HG03439 (cell line): ENCODE results near the gene SLC5A9.

Experiments used
- ATAC-seq: cut with Tn5 transposase; IDR thresholded peaks from one replicate; pipeline ENCODE4 v1.9.1; 2021; ENCODE audit warnings: mild to moderate bottlenecking, moderate library complexity; ENCODE audit not compliant: unreplicated experiment

The SLC5A9 gene

DNA sequence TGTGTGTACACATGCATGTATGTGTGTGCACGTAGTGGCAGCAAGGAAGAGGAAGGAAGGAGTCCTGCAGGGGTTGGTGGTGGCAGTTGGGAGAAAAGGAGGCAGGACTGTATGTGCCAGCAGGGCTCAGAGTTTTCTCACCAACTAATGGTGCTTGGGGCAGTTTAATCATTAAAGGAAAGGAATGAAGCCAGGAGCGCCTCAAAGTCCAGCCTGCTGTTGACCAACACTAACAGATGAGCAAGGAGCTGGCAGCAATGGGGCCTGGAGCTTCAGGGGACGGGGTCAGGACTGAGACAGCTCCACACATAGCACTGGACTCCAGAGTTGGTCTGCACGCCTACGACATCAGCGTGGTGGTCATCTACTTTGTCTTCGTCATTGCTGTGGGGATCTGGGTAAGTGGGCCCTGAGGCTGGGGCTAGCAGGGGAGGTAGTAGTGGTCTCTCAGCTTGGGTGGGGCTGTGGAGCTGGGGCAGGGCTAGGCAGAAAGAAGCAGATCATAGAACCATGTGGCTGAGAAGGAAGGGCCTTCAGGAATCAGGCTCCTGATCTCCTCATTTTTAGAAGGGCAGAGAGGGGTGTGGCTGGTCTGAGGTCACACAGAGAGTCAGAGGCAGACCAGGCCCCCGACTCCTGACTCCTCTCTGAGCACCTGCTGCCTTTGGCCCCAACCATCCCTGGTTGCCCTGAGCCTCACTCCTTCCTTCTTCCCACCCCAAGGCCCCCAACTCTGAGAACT lies at the start of gene SLC5A9:
Gene SLC5A9, plus strand, starts transcription at position 216 of the 742 bp plus-strand sequence. Its CDS starts 21 bp downstream, at position 237.
- no peak for ATAC-seq

DNA sequence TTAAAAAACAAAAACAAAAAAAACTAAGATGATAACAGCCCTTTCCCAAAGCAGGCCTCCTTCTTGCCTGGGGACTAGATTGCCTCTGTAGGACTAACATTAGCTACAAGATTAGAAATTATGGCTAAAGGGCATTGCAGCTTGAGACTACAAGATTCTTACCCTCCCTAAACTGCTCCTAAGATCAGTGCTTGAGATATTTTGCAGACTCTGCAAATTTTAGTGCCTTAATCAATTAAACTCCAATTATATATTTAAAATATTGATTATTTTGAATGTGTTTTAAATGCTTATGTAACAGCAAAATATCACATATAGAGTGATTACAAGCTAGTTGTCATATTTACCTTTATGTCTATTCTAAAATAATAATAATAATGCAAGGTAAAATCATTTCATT lies 47.4 kb upstream of the SLC5A9 start:
- ATAC-seq: no peak

DNA sequence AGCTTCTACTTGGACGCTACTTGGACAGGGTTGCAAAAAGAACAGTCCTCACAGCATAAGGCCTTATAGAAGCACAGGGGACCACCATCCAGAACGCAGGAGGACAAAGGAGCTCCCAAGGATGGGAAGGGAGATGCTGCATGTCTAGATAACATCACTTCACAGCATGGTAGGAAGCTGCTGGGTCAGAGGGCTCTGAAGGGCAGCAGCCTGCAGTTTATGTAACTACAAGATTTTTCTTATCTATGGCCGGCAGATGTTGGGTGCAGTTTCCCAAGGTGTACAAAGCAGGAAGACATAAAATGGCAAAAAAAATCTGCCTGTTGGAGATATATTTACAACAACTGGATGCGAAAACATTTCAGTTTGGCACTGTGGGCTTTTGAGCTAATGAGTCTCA lies 45.3 kb upstream of the SLC5A9 start:
- no peak for ATAC-seq

DNA sequence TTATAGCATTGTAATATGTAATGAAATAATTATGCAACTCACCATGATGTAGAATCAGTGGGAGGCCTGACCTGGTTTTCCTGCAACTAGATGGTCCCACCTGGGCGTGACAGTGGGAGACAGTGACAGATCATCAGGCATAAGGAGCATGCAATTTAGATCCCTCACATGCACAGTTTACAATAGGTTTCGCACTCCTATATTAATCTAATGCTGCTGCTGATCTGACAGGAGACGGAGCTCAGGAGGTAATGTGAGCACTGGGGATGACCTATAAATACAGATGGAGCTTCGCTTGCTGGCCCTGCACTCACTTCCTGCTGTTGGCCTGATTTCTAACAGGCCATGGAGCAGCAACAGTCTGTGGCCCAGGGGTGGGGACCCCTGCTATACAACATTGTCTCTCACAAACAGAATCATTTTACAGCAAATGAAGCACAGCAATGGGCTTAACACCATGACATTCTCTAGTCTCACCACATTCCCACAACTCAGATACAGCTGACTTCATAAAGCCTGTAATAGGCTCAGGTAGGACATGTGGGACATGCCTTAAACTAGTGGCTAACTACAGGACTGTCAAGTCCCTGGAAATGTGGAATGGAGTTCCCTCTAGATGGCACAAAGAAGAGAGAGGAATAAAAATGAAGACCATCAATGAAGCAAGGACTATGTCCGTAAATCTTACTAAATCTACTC lies 40.7 kb upstream of the SLC5A9 start:
- ATAC-seq: no peak

DNA sequence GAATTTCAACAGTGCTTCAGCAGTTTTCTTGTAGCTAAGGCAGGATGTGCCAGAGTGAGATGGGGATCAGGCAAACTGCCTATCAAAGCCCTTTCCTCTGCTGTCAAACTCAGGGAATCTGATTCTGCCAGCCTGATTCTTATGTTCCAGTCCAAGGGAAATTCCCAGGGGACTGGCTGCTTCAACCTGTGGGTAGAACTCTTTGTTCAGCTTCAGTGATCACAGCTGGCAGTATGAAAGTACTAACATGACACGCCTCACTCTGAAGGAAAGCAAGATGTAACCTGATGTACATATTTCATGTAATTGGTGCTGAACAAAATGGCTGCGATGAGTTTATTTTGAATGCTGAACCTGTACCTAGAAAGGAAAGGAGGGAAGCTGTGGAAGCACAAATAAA lies 40.1 kb upstream of the SLC5A9 start:
- no peak for ATAC-seq

DNA sequence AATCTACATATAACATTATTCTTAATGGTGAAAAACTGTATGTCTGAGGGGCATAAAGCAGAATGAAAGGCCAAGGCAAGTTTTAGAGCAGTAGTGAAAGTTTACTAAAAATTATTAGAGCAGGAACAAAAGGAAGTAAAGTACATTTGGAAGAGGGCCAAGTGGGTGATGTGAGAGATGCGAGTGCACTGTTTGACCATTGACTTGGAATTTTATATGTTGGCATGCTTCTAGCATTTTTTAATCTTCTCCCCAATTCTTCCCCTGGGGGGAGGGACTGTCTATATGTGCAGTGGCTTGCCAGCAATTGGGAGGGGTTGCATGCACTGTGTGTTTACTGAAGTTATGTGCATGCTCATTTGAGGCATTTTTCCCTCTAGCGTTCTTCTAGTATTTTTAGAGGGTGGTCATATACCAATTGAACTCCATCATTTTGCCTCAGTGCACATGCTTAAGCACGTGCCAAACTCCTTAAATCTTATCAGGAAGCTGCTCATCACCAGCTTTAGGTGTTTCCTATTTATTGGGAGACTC lies 36.1 kb upstream of the SLC5A9 start:
- ATAC-seq: no peak

DNA sequence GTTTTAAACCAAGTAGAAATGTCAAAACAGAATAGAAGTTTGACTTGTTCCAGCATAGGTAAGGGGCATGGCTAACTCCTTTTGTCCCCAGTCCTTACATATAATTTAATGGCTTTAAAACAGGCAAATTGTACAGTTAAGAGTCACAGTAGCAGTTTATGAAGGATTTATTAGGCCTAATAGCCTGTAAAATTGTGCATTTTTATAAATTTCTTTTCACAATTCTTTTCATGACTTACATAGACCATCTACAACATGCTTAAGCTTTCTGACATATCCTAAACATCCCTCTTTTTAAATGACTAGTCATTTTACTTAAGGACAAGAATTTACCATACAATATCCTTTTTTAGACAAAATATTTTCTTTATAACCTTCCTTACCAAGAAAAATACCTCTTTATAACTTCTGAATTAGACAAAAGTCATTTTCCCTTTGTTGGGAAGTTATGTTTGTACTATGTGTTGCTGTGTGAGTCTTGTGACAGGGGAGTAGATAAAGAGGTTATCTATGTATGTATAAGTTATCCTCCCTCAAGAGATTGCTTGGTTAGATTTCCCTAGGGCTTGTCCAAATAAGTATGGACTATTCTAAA lies 34.5 kb upstream of the SLC5A9 start:
- ATAC-seq: no peak

DNA sequence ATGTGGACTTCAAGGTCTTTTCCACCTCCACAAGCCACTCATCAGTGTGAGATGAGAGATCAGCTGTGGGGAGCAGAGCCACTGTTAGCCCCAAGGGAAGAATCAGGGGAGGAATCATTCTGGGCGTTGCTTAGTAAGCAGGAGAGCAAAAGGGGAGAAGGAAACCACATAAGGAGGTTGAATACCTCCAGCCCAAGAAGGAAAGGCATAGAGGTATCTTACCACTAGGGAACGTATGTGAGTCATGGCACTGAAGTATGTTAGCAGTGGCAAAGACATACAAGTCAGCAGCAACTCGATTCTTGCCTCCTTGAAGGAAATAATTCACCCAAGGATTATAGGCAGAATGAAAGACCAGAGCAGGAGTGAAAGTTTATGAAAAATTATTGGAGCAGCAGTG lies 31.6 kb upstream of the SLC5A9 start:
- no peak for ATAC-seq

DNA sequence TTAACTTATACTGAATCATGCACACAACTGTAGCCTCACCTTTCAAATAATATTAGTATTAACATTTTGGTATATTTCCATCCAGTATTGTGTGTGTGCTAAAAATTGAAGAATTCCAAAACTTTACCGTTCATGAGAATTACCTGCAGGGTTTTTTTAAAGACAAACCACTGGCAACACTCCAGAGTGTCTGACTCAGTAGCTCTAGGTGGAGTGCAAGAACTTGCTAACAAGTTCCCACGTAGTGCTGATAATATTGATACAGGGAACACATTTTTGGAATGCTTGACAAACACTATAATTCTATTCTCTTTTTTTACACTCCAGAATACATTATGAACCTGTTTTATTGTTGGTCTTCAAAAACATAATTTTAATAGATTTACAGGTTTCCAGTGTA lies 27.7 kb upstream of the SLC5A9 start:
- ATAC-seq: no peak

DNA sequence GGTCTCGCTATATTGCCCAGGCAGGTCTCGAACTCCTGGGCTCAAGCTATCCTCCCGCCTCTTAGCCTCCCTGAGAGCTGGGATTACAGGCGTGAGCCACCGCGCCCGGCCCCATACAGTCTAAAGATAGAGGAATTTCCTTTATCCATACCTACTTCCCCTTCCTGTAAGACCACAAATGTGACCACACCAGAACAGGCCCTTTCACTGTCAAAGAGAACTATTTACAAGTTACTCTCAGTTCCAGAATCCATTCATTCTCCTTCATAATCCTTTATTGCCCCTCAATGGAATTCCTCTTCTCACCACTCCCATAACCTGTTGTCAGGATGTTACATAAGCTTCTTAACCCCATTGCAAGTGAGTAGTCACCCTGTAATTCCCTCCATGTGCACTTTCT lies 26.3 kb upstream of the SLC5A9 start:
- ATAC-seq: no peak

DNA sequence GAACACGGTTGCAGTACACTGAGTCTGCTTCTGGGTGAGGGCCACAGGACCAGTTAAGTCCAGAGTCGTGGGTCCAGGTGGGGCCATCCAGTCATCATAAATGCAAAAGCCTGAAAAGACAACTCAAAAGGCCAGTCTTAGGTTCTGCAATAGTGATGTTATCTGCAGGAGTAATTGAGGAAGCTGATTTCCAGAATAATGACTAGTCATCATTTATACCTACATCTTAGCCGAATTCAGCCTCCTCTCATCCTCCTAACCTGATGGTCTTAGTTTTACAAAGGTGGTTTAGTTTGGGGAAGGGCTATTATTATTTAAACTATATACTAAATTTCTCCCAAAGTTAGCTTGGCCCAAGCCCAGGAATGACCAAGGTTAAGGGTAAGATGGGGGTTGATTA lies 23.5 kb upstream of the SLC5A9 start:
- ATAC-seq: no peak

DNA sequence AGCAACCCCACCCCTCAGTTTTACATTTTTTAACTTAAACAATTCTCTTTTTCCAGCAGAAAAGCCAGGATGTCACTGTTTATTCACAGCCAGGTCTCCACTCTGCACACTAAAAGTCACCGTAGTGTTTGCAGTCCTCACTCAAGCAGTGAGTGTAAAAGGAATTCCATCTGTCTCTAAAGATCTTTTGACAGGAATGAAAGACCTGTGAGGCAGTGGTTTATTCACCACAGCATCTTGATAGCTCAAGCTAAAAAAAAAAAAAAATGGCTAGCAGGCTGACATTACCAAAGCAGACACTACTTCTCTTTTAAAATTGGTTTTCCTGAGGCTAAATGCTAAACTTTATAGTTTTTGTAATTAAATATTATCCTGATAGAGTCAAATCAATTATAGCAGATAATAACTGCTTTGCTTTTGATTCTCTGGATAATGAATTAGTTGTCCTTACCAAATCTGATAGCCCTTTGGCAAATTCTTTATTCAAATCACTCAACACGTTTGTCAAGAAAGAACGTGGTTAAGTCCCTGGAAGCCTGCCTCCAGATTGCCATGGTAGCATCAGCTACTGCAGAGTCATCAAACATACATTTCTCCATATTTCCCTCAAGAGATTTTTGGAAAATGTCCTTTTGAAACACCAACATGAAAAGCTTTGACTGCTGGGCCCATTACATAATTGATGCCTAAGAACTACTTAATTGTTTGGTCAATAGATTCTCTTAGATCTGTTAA lies 22.2 kb upstream of the SLC5A9 start:
- no peak for ATAC-seq

DNA sequence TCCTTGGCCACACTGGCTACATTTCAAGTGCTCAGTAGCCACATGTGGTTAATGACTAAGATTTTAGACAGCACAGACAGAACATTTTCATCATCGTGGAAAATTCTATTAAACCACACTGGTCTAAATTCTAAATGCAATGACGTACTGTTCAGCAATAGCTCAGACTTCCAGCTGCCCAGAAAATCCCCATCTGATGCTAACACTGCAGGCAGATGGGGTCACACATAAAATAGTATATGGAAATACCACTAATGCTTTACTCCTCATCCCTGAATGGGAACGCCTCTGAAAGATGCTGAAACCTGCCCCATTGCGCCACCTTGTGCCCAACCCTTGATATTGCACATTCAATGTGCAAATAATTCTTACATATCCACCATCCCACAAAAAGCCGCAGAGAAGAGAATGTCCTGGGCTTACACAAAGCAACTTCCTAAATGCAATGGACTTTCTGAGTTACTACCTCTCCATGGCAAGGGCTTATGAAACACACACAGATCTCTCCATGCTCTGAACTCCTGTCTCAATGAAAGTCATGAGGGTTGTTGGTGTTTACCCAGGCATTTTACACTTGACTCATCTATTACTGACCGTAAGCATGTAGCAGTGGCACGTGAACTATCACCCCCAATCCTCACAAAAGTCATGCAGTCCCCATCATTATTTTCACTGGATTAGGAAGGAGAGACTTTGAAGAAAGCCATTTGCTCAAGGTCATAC lies 20.3 kb upstream of the SLC5A9 start:
- ATAC-seq: no peak

DNA sequence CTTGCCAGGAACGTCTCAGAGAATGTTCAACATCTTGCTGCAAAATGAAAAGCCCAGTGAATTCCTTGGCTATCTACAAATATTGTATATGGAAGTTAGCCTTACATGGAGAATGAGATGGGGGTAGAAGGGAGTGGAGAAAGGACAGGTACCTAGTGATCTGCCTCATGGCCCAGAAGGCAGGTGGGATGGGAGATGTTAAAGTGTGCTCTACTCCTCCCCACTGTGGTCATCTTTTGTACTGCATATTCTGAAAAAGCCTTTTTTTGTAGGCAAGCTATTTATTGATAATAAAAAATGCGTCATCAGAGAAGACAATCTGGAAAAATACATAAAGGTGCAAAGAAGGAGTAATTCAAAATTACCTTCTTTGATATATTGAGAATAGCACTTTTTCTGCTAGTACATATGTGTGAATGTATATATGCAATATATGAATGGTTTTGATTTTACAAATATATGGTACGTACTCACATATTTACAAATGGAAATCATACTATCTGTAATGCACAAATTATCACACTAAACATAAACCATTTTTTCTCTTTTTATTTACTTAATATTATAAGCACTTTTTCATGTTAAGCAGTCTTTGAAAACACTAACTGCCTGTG lies 19.1 kb upstream of the SLC5A9 start:
- no peak for ATAC-seq

DNA sequence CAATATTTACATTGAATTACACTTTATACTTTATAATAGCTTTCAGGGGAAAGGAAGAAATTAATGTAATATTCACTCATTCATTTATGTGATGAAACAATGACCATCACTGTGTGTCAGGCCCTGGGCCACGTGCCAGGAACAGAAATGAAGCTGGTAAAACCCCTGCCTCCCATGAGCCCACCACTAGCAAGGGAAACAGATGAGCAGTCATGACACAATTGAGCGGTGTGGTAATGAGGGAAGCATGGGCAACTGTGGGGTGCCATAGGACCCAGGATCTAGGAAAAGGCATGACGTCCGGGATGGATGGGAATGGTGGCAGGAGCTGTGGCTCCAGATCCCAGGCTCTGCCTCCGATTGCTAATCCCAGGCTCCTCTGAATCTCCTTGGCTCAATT lies 17.0 kb upstream of the SLC5A9 start:
- no peak for ATAC-seq

DNA sequence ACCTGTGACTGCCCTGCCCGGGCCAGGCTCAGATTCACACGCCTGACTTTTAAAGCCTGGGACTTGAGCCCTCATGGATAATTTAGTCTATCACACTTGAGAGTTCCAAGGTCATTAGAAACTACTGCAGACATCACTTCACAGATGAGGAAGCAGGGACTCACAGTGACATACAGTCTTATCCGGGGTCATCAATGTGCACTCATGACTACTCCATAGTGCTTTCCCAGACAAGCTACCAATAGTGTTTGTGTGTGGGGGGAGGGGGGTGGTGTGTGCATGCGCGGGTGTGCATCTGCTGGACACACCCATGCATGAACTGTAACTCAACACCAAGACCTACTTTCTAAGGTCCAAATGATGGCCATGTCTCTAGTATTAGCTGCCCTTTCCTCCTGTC lies 16.1 kb upstream of the SLC5A9 start:
- no peak for ATAC-seq

DNA sequence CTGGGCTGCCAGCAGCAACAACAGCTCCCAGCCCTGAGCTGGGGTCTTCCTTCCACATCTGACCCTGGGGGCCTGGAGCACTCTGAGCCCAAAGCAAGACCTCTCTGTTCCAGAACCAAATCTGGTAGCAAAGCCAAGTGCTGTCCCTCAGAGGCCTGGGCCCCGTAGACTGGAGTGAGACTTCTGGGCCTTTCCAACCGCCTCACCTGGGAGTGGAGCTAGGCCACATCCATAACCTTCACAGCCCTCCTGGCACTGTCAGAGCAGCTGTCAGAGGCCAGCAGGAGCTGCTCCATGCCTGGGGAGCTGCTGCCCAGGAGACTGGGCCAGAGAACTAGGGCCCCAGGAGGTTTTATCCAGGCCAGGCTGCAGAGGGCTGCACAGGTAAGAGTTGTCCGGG lies 15.4 kb upstream of the SLC5A9 start:
- no peak for ATAC-seq

DNA sequence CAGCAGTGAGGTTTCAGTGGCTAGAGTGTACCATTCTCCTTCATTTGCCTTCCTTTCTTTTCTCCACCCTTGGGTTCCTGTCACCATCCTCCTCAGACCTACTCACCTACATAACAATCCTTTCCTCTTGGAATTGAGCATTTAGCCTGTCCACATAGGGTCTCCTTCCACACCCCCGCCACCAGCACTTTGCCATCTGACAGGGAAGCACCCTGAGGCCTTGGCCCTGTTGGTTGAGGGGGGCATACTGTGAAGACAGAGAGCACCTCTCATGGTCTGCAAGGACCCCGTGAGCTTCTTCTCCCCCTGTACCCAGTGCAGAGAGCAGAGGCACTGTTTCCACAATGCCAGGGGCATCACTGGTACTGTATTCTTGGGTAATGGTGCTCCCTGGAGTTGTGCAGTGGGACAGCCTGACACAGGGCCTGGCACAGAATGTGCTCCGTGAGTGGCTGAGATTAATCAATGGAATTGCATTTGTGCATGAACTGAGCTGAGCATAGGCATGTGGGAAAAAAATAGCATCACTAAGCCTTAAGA lies 14.9 kb upstream of the SLC5A9 start:
- ATAC-seq: no peak

DNA sequence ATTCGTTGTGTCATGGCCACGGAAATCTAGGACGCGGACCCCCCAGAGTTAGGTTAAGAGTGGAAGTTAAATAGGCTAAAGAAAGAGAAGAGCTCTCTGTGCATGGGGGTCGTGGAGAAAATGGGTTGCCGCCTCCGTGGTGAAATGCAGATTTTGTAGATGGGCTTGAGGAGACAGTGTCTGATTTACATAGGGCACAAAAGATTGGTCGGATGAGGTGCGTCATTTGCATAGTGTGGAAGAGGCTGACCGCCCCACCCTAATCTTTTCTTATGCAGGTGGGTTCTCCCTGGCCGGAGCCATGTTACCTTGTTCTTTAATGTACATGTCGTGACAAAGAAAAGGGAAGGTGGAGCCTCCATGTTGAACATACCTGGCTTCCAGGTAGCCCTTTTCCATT lies 14.3 kb upstream of the SLC5A9 start:
- ATAC-seq: no peak

DNA sequence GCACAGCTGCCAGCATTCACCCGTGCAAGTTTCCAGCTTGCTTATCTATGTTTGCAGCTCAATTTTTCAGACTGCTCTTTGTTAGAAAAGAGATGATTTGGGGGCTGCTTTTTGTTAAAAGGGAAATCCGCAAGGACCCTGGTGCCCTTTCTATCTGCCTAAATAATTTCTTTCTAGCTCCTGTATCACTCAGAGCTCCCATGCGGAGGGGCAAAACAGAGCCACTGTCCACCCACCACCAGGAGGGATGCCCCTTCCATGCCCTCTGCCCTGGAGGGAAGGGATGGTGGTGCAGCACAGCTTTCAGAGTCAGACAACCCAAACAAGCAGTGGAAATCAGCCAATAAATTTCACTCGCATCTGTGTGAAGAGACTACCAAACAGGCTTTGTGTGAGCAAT lies 13.9 kb upstream of the SLC5A9 start:
- no peak for ATAC-seq
